ENCODE results near the gene RNF220. TPM values are rescaled to one million over a fixed set of nuclear protein-coding genes. Genes with fewer than 3 reads are reported as not detected.

Gene RNF220
- total RNA-seq, 1 experiment from 2014 or later: 66.6 TPM

DNA sequence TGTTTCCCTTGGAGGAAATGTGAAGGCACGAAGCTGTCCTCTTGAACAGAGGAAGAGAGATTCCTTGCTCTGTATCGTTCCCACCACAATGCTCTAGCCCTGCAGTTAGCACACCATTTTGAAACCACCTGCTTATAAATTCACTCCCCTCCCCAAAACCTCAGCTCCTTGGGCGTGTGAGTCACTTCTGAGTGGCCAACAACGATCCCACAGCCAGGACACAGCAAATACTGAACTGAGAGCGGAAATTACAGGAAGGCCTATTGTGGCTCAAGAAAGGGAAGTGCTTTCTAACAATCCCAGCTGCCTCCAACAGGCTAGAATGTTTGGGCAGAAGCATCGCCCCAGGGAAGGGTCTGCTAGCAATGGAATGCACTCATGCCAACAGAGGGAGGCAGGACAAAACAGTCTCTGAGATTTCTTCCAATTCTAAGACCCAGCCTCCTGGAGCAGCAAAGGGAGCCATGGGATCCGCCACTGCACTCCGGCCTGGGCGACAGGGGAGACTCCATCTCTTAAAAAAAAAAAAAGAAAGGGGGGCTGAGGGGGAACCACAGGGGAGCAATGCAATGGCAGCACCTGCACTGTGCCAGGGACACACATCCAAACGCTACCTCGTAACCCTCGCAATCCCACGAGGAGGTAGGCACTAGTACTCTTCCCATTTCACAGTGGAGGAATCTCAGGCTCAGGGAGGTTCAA, 267.4 kb downstream of the RNF220 start:
- Histone ChIP-seq H3K27ac (ENCODE audit: low read length) (peak overlapping the region; percentile 82), H3K4me2 (ENCODE audit: low read length) (peak overlapping the region; percentile 96), H3K9me3 (ENCODE audit: low read length) (no peaks in the 10 kb centered on the region), H3F3A (ENCODE audit: low read length, unreplicated experiment) (peaks cover 3% of the 10 kb centered on the region), H3K4me3 (ENCODE audit: low read length) (peak overlapping the region; percentile 79; the same call in 1 of the 2 replicates), H4K20me1 (ENCODE audit: low read length) (no peaks in the 10 kb centered on the region), H3K9me2 (replicated peaks; ENCODE audit: low read length) (no peaks in the 10 kb centered on the region), H2AFZ (ENCODE audit: low read length) (peak overlapping the region; percentile 75), H3K79me2 (ENCODE audit: low read length) (no peaks in the 10 kb centered on the region), H3K4me1 (ENCODE audit: insufficient read depth, low read length) (peaks cover 42% of the 10 kb centered on the region), H3K9ac (ENCODE audit: low read length) (peak overlapping the region; percentile 10; the same call in 1 of the 2 replicates), H3K36me3 (ENCODE audit: low read depth, low read length) (no peaks in the 10 kb centered on the region), H3K27me3 (ENCODE audit: low read length) (no peaks in the 10 kb centered on the region)
- no peak for TF ChIP-seq EZH2 (IDR thresholded peaks at IDR 0.05; ENCODE audit: low read length, unreplicated experiment)
- TF ChIP-seq, protein P1, sequence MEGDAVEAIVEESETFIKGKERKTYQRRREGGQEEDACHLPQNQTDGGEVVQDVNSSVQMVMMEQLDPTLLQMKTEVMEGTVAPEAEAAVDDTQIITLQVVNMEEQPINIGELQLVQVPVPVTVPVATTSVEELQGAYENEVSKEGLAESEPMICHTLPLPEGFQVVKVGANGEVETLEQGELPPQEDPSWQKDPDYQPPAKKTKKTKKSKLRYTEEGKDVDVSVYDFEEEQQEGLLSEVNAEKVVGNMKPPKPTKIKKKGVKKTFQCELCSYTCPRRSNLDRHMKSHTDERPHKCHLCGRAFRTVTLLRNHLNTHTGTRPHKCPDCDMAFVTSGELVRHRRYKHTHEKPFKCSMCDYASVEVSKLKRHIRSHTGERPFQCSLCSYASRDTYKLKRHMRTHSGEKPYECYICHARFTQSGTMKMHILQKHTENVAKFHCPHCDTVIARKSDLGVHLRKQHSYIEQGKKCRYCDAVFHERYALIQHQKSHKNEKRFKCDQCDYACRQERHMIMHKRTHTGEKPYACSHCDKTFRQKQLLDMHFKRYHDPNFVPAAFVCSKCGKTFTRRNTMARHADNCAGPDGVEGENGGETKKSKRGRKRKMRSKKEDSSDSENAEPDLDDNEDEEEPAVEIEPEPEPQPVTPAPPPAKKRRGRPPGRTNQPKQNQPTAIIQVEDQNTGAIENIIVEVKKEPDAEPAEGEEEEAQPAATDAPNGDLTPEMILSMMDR (conservative IDR thresholded peaks at IDR 0.05; ENCODE audit: low read depth, low read length): no peak
- DNase-seq (peak; percentile 93), ATAC-seq (peak; percentile 25)
- ChIA-PET POLR2A (ENCODE audit: unreplicated experiment) (interaction anchor here (0.5 to 0.7 kb wide), 3 partner anchors 45 to 119 kb away, joined by 3 to 5 read pairs (median 3); no protein-coding TSS in a partner anchor), CTCF (no interaction called here)
- BruUV-seq (replicated peaks): no TSS peak
- intact Hi-C loops (cut with micrococcal nuclease): loop anchor here (5.0 kb wide), 1 partner anchor 35 kb away; no protein-coding TSS in a partner anchor

DNA sequence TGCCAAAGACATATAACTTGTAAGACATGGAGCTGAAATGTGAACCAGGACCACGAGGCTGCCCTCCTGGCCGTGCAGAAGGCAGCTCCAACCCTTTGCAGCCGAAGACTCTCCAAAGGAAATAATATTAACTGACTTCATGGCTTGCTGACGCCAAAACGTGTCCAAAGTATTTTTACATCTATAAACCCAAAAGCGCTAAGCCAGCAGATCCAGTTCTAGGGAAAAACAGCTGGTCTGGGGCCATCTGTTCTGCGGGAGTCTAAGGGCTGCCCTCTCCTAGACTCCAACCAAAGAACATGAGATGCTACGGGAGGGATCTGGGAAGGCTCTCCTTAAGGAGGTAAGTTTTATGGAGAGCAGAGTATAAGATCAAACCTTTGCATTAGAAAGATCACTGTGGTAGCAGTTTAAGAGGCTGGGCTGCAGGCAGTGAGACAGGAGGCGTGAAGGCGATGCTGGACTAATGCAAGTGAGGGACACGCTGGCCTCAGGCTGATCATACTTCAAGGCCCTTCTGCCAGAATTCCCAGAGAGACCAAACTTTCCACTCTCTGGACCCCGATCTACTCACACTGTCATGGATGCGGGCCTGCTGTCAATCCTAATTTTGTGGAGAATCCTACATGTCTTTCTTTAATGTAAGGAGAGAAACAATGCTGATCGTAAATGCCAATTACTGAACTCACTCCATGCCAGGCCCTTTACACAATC, 268.1 kb downstream of the RNF220 start:
- Histone ChIP-seq H3K9me3 (ENCODE audit: low read length) (no peaks in the 10 kb centered on the region), H3K36me3 (ENCODE audit: low read depth, low read length) (no peaks in the 10 kb centered on the region), H3K9ac (ENCODE audit: low read length) (peak overlapping the region; percentile 78), H3K4me2 (ENCODE audit: low read length) (peak overlapping the region; percentile 96), H4K20me1 (ENCODE audit: low read length) (no peaks in the 10 kb centered on the region), H3K9me2 (replicated peaks; ENCODE audit: low read length) (no peaks in the 10 kb centered on the region), H3K4me3 (ENCODE audit: low read length) (peak overlapping the region; percentile 79), H3K27me3 (ENCODE audit: low read length) (no peaks in the 10 kb centered on the region), H2AFZ (ENCODE audit: low read length) (peak overlapping the region; percentile 89), H3F3A (ENCODE audit: low read length, unreplicated experiment) (peaks cover 3% of the 10 kb centered on the region), H3K79me2 (ENCODE audit: low read length) (no peaks in the 10 kb centered on the region), H3K27ac (ENCODE audit: low read length) (peak overlapping the region; percentile 82), H3K4me1 (ENCODE audit: insufficient read depth, low read length) (peaks cover 42% of the 10 kb centered on the region)
- ATAC-seq (no peak), DNase-seq (no peak)
- no TSS peak for BruUV-seq (replicated peaks)
- ChIA-PET POLR2A (ENCODE audit: unreplicated experiment) (interaction anchor here (0.7 kb wide), 1 partner anchor 119 kb away, joined by 5 read pairs; no protein-coding TSS in a partner anchor), CTCF (no interaction called here)
- intact Hi-C loops (cut with micrococcal nuclease): loop anchor here (5.0 kb wide), 1 partner anchor 34 kb away; no protein-coding TSS in a partner anchor
- TF ChIP-seq EZH2phosphoT487 (IDR thresholded peaks at IDR 0.05; ENCODE audit: borderline replicate concordance, low read length) (no peak), EZH2 (IDR thresholded peaks at IDR 0.05; ENCODE audit: low read length, unreplicated experiment) (no peak)
- TF ChIP-seq, protein P1 (conservative IDR thresholded peaks at IDR 0.05; ENCODE audit: low read depth, low read length): no peak
